ENCODE data around the gene PLPP4.

The PLPP4 gene

DNA sequence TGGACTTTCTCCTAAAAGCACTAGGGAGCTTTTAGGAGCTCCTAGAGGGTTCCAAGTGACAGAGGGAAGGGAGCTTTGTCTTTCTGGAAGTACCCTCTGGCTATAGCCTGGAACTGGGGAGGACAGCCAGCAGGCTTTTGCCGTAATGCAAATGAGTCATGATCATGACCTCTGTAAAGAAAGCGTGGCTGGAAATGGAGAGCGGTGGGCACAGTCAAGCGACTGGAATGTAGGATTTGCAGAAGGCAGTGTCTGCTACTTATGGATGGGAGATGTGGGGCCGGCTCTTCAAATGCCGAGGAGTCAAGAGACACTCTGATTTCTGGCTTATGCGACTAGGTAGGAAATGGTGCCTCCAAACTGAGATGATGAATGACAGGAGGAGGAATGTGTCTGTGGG is 34.6 kb upstream of the PLPP4 start:
- H3F3A ChIP-seq (ENCODE audit: insufficient read depth, low read length) = no peaks in the 10 kb centered on the region
- no peak overlapping the region for H2AFZ ChIP-seq (ENCODE audit: low read length)
- no peak overlapping the region for H3K9ac ChIP-seq (ENCODE audit: low read length)
- H3K4me3 ChIP-seq (ENCODE audit: low read length) = no peak overlapping the region
- H3K4me1 ChIP-seq (ENCODE audit: low read length) = no peaks in the 10 kb centered on the region
- no peak overlapping the region for H3K27ac ChIP-seq (ENCODE audit: low read length)
- H3K9me2 ChIP-seq (replicated peaks; ENCODE audit: insufficient read depth, low read length) = no peaks in the 10 kb centered on the region
- no peaks in the 10 kb centered on the region for H4K20me1 ChIP-seq (ENCODE audit: insufficient read depth, low read length)
- no peaks in the 10 kb centered on the region for H3K27me3 ChIP-seq (replicated peaks; ENCODE audit: insufficient read depth, low read length)
- no peak overlapping the region for H3K4me2 ChIP-seq (ENCODE audit: low read depth, low read length)
- H3K36me3 ChIP-seq (replicated peaks; ENCODE audit: insufficient read depth, low read length) = no peaks in the 10 kb centered on the region
- no peak for TF ChIP-seq EZH2 (optimal IDR thresholded peaks at IDR 0.05; ENCODE audit: low read depth, low read length)
- TF ChIP-seq, protein P1, sequence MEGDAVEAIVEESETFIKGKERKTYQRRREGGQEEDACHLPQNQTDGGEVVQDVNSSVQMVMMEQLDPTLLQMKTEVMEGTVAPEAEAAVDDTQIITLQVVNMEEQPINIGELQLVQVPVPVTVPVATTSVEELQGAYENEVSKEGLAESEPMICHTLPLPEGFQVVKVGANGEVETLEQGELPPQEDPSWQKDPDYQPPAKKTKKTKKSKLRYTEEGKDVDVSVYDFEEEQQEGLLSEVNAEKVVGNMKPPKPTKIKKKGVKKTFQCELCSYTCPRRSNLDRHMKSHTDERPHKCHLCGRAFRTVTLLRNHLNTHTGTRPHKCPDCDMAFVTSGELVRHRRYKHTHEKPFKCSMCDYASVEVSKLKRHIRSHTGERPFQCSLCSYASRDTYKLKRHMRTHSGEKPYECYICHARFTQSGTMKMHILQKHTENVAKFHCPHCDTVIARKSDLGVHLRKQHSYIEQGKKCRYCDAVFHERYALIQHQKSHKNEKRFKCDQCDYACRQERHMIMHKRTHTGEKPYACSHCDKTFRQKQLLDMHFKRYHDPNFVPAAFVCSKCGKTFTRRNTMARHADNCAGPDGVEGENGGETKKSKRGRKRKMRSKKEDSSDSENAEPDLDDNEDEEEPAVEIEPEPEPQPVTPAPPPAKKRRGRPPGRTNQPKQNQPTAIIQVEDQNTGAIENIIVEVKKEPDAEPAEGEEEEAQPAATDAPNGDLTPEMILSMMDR (IDR thresholded peaks at IDR 0.05; ENCODE audit: low read length) = no peak
- DNase-seq = no peak
- no peaks in the 10 kb centered on the region for H3K9me3 ChIP-seq (replicated peaks; ENCODE audit: insufficient read depth, low read length)
- no peaks in the 10 kb centered on the region for H3K79me2 ChIP-seq (ENCODE audit: low read length)

DNA sequence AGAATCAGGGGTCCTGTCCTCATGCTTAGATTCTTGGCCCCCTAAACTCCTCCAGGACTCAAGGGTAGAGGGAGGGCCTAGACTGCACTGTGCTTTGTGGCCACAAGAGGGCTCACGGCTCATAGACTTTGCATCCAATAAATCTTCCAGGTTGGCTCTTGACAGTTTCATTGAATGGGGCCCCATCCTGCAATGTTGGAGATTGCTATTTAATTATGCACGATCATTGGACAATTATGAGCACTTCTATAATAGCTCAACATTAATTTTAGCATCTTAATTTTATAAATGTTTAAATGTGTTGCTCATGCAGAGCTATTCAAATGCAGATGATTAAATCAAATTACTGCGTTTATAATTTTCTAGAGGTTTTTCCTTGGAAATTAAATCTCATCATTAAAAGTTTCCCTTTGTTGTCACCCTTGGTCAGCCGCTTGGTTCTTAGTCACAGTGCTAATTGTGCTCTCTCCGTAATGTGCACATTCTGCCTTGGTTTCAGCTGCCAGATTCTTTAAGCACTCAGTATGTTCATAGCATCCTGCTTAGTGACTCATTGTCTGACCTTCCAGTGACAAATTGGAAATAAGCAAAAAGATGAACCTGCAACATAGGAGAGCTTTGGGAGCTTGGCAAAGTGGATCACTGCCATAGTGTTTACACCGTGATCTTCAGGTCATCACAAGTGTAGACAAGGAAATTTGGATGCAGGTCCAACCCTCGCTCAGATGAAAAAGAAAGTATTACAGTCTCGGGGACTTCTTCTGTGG is 33.4 kb upstream of the PLPP4 start:
- Histone ChIP-seq H3K27ac (ENCODE audit: low read length) (no peak overlapping the region), H4K20me1 (ENCODE audit: insufficient read depth, low read length) (no peaks in the 10 kb centered on the region), H3K4me1 (ENCODE audit: low read length) (no peaks in the 10 kb centered on the region), H3K9ac (ENCODE audit: low read length) (no peak overlapping the region), H2AFZ (ENCODE audit: low read length) (no peak overlapping the region), H3K9me2 (replicated peaks; ENCODE audit: insufficient read depth, low read length) (no peaks in the 10 kb centered on the region), H3K36me3 (replicated peaks; ENCODE audit: insufficient read depth, low read length) (no peaks in the 10 kb centered on the region), H3K79me2 (ENCODE audit: low read length) (no peaks in the 10 kb centered on the region), H3K27me3 (replicated peaks; ENCODE audit: insufficient read depth, low read length) (no peaks in the 10 kb centered on the region), H3F3A (ENCODE audit: insufficient read depth, low read length) (no peaks in the 10 kb centered on the region), H3K9me3 (replicated peaks; ENCODE audit: insufficient read depth, low read length) (no peaks in the 10 kb centered on the region), H3K4me2 (ENCODE audit: low read depth, low read length) (no peak overlapping the region), H3K4me3 (ENCODE audit: low read length) (no peak overlapping the region)
- DNase-seq = peak; percentile 49
- no peak for TF ChIP-seq EZH2 (optimal IDR thresholded peaks at IDR 0.05; ENCODE audit: low read depth, low read length)
- TF ChIP-seq EZH2phosphoT487 (IDR thresholded peaks at IDR 0.05; ENCODE audit: low read length) = no peak
- TF ChIP-seq, protein P1 (IDR thresholded peaks at IDR 0.05; ENCODE audit: low read length) = peak; percentile 88

DNA sequence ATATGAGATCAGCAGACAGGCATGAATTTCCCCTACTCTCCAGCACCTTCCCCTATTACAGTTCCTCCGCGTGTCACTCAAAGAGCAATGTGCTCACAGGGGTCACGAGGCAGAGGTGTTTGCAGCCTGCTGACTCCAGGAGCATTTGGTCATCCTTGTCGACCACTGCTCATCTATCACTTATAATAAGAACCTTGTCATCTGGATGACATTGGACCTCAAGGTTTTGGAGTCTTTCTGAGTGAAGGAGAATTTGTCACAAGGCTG is 32.9 kb upstream of the PLPP4 start:
- Histone ChIP-seq H3K9me3 (replicated peaks; ENCODE audit: insufficient read depth, low read length) (no peaks in the 10 kb centered on the region), H3K4me3 (ENCODE audit: low read length) (no peak overlapping the region), H3F3A (ENCODE audit: insufficient read depth, low read length) (no peaks in the 10 kb centered on the region), H2AFZ (ENCODE audit: low read length) (no peak overlapping the region), H3K36me3 (replicated peaks; ENCODE audit: insufficient read depth, low read length) (no peaks in the 10 kb centered on the region), H3K4me2 (ENCODE audit: low read depth, low read length) (no peak overlapping the region), H3K4me1 (ENCODE audit: low read length) (no peaks in the 10 kb centered on the region), H3K27me3 (replicated peaks; ENCODE audit: insufficient read depth, low read length) (no peaks in the 10 kb centered on the region), H3K79me2 (ENCODE audit: low read length) (no peaks in the 10 kb centered on the region), H3K9me2 (replicated peaks; ENCODE audit: insufficient read depth, low read length) (no peaks in the 10 kb centered on the region), H4K20me1 (ENCODE audit: insufficient read depth, low read length) (no peaks in the 10 kb centered on the region), H3K9ac (ENCODE audit: low read length) (no peak overlapping the region), H3K27ac (ENCODE audit: low read length) (no peak overlapping the region)
- TF ChIP-seq EZH2phosphoT487 (IDR thresholded peaks at IDR 0.05; ENCODE audit: low read length) (no peak), EZH2 (optimal IDR thresholded peaks at IDR 0.05; ENCODE audit: low read depth, low read length) (no peak)
- TF ChIP-seq, protein P1 (IDR thresholded peaks at IDR 0.05; ENCODE audit: low read length) = no peak
- no peak for DNase-seq

All from MM.1S (cell line).